Stimulated activated CD4-positive, alpha-beta T cell treated with anti-CD3 and anti-CD28 coated beads, Interleukin-2, amount 100 ng/mL, for 4 hours (primary cell): ENCODE results near the gene ATP2C2.
"Not testable (repeated sequence)": the region's sequence is repeated elsewhere in the genome, so short reads cannot be mapped to it uniquely, and the experiment has no call there.

Source experiments
- DNase-seq: peaks from one replicate; pipeline ENCODE4 v3.0.0-alpha.2; 2020; ENCODE audit warnings: low read depth

Gene ATP2C2, protein sequence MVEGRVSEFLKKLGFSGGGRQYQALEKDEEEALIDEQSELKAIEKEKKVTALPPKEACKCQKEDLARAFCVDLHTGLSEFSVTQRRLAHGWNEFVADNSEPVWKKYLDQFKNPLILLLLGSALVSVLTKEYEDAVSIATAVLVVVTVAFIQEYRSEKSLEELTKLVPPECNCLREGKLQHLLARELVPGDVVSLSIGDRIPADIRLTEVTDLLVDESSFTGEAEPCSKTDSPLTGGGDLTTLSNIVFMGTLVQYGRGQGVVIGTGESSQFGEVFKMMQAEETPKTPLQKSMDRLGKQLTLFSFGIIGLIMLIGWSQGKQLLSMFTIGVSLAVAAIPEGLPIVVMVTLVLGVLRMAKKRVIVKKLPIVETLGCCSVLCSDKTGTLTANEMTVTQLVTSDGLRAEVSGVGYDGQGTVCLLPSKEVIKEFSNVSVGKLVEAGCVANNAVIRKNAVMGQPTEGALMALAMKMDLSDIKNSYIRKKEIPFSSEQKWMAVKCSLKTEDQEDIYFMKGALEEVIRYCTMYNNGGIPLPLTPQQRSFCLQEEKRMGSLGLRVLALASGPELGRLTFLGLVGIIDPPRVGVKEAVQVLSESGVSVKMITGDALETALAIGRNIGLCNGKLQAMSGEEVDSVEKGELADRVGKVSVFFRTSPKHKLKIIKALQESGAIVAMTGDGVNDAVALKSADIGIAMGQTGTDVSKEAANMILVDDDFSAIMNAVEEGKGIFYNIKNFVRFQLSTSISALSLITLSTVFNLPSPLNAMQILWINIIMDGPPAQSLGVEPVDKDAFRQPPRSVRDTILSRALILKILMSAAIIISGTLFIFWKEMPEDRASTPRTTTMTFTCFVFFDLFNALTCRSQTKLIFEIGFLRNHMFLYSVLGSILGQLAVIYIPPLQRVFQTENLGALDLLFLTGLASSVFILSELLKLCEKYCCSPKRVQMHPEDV

DNA sequence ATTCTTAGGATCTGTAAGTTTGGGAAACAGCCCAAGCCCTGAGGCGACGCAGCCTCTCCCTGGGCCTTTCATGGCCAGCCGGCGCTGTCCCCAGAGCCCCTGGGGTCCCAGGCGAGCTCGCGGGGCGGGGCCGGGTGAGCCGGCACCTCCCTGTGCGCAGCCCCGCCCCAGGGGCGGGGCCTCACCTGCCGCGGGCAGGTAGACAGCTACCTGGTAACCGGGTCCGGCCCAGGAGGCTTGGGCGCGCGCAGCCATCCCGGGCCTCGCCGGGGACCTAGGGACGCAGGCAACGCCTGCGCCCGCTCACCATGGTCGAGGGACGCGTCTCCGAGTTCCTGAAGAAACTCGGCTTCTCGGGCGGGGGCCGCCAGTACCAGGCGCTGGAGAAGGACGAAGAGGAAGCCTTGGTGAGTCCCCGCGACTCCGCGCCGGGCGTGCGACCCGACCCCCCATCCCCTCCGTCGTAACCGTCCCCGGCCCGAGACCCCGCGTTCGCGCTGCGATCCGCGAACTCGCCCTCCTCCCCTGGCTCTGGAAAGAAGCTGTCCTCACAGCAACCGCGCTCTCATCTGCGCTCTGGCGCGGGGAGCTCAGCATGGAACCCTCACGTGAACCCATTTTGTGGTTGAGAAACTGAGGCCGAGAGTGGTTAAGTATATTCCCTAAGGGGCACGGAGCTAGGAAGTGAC lies at the start of gene ATP2C2:
TSS of gene ATP2C2 (plus strand) at position 231 of the 689 bp plus-strand sequence. CDS start at position 309, 78 bp downstream.
- DNase-seq, result no peak

DNA sequence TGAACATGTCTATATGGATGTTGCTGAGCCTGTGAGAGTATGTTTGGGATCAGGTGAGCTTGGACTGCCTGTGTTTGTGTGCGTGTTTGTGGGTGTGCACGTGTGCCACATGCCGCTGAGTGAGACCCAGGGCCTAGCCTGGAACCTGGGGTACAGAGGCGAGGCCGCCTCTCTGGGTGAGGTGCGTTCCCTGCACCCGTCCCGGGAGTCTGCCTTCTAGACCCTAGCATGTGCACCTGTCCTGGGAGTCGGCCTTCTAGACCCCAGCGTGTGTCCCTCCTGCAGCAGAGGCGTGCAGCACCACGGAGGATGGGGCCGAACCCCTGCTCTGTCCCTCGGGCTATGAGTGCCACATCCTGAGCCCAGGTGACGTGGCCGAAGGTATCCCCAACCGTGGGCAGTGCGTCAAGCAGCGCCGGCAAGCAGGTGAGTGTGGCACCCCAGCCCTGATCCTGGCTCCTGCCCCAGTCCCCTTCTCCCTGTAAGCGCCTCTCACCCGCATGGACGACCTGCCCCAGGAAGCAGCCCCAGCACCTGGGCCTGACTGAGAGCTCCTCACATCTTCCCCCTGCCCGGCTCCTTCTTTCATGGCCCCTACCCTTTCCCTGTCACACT lies 49.1 kb upstream of the ATP2C2 start:
- no peak for DNase-seq

DNA sequence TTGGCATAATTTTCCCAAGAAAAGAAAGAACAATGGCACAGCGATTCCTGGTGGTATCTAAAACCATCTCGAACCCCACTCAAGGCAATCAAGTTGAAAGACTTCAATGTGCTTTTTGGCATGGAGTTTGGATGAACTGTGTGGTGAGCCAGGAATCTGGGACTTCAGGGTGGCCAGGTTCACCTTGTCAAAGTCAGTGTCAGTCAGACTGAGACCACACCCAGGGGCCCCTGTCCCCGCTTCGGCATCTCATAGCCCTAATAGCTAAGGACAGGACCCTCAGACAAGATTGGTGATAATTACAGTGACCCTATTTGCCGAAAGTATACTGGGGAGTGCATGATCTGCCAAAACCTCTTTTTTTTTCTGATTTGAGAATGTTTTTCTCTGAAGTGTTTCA lies 47.8 kb upstream of the ATP2C2 start:
- DNase-seq, result no peak

- DNase-seq, result no peak
Measured at GRCh38 chr16:84321932-84322331, 46.4 kb upstream of the ATP2C2 start.

DNA sequence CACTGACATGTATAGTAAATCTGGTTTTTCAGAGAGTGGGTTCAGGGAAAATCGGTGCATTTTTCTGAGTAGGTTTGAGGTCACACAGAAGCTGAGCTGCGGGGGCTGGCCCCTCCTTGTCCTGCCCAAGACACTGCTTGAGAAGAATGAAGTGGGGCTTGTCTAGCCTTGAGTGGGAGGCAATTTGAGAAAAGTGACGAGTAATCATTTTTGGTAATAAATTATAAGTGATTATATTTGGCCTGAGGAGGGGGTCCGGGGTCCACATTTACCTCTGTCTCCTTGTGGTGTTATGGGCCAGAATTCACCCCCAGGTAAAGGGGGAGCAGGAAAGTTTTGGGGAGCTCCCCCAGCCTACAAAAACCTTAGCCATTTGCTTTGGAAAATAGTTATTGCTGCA lies 45.6 kb upstream of the ATP2C2 start:
- no peak for DNase-seq

DNA sequence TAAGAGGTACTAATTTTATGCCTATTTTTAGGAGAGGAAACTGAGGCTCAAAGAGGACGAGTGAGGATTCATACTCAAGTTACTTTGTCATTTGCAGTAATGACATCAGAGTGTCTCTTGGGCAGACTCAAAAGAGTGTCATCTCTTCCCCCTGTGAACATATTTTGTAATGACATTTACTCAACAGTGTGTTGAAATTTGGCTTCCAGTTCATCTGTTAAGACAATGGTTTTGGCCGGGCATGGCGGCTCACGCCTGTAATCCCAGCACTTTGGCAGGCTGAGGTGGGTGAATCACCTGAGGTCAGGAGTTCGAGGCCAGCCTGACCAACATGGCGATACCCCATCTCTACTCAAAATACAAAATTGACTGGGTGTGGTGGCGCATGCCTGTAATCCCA lies 44.7 kb upstream of the ATP2C2 start:
- no peak for DNase-seq

- DNase-seq, result no peak
Measured at GRCh38 chr16:84324434-84325262, 43.7 kb upstream of the ATP2C2 start.

DNA sequence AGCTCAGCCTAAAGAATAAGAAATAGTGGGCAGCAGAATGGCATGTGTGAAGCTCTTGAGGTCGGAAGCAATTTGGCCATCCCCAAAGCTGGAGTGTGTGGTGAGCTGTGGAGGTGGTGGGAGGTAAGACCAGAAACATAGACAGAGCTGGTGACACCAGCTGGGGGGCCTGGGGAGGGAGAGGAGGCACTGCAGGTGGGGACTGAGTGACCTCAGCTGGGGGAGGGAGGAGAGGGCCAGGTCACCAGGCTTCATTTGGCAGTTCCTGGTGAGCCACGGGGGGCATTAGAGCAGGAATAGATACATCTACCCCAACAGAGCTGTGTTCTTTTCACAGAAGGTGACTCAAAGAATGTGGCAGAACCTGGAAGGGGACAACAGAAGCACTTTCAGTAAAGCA lies 41.8 kb upstream of the ATP2C2 start:
- no peak for DNase-seq

GRCh38 chr16:84327926-84328505 lies 40.3 kb upstream of the ATP2C2 start:
- no peak for DNase-seq

DNA sequence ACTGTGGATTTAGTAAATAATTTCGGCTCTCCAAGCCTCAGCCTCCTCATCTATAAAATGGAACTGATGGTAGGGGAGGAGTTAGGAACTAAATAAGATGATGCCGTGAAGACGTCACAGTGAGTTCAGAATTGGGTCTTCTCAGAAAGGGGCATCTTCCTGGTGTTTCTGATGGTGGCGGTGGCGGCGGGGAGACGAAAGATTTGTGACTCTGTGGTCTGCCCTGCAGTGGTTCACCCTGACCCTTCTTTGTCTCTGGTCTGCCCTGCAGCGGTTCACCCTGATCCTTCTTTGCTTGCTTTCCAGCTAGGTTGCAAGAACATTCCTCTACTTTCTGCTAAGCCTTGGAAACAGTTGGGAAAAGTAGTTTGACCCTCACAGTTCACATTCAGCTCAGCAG lies 39.3 kb upstream of the ATP2C2 start:
- DNase-seq, result no peak

DNA sequence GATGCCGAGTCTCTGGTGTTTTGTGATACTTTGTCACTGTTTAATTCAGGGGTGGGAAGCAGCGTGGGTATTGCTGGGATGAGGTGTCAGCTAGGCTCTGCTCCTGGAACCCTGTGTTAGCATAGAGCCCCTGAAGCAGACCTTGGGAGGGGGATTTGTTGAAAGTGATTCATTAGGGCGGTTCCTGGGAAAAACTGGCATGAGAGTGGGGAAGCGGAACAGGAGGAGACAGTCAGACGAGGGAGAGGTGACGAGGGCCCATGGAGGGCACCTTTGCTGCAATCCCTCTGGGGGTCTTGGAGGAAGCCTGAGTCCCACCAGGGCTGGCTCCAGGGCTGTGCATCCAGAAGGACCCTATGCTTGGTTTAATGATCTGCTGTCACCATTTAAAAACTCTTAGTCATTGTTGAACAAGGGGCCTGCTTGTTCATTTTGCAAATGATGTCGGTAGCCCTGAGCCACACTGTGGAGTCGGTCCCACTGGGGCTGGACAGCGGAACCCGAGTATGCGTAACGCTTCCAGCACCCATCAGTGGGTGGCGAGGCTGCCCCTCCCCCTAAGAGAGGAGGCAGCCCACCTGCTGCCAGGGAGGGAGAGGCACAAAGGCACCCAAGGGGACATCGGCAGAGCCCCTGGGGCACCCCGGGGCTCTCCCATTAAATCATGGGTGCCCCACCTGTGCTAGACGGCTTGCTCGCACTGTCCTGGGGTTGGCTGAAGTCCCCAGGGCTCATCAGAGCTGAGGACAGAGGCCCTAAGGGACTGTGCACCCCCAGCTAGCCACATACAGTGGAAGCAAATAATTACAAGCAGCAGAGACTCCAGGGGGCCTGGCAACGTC lies 38.3 kb upstream of the ATP2C2 start:
- DNase-seq, result no peak

GRCh38 chr16:84330685-84331050 lies 37.7 kb upstream of the ATP2C2 start:
- DNase-seq, result no peak

GRCh38 chr16:84331998-84332780 lies 36.1 kb upstream of the ATP2C2 start:
- DNase-seq, result no peak

GRCh38 chr16:84332975-84333684 lies 35.2 kb upstream of the ATP2C2 start:
- DNase-seq, result no peak

DNA sequence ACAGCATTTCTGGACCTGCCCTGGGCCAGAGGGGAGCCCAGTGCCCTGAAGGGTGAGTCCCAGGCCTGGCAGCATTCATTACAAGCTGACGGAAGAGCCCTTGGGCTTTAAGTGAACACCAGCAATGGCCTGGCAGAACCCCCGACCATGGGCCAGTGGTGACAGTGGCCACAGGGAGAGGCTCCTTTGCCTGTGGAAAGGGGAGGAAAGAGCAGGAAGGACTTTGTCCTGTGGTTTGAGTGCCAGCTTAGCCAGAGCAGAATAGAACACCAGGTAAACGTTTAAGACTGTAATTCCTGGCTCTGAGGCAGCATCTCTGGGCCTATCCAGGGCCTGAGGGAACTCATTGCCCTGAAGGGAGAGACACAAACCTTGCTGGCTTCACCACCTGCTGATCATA lies 34.3 kb upstream of the ATP2C2 start:
- no peak for DNase-seq

DNA sequence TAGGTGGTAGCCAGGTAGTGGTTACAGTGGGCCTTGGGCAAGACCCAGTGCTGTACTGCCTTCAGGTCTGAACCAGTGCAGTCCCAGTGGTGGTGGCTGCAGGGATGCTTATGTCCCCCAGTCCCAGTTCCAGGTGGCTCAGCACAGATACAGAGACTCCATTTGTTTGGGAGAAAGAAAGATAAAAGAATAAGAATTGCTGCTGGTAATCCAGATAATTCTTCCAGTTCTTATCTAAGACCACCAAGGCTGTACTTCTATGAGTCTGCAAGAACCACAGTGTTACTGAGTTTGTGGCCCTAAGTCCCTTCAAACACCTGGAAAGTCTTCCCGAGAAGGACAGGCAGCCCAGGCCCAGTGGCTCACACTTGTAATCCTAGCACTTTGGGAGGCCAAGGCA lies 33.9 kb upstream of the ATP2C2 start:
- DNase-seq, result no peak

DNA sequence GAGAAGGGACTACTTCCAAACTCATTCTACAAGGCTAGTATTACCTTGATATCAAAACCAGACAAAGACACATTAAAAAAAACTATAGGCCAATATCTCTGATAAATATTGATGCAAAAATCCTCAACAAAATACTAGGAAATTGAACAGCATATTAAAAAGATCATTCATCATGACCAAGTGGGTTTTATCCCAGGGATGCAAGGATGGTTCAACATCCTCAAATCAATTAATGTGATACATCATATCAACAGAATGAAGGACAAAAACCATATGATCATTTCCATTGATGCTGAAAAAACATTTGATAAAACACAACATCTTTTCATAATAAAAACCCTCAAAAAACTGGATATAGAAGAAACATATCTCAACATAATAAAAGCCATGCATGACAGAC lies 31.1 kb upstream of the ATP2C2 start:
- DNase-seq, result not testable (repeated sequence)

DNA sequence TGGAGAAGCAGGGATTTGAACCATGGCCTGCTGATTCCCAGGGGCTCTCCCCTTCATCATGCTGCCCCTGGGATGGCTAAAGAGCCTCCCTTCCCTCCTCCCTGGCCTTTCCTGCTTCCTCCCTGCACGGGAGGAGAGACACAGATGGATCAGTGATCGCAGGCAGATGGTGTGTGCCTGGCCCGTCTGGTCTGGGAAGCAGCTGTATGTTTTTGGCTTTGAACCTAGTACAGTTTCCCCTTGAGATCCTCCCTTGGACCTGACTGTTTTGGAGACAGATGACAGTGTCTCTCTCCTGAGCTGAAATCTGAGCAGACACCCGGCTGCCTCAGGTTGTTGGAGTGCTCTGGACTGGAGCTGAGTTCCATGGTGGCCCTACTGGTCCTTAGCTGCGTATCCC lies 29.0 kb upstream of the ATP2C2 start:
- DNase-seq, result no peak
